HEK293T (cell line): ENCODE measurements around the gene RPUSD2.
"Not testable (repeated sequence)": the region's sequence is repeated elsewhere in the genome, so short reads cannot be mapped to it uniquely, and the experiment has no call there.

Experiments
- CTCF ChIA-PET: fragments of 350-600 bp; formaldehyde crosslinking; extraction: SDS; loops from one replicate; lab custom pipeline; 2021; ENCODE audit warnings: antibody characterized with exemption, inconsistent platforms; lab: Yijun Ruan, JAX
- POLR2A ChIA-PET: fragments of 350-600 bp; formaldehyde crosslinking; extraction: SDS; loops from one replicate; lab custom pipeline; 2020; ENCODE audit warnings: antibody characterized with exemption, inconsistent platforms; lab: Yijun Ruan, JAX
- DNase-seq: peaks from one replicate; pipeline ENCODE4 v3.0.0; 2012; ENCODE audit warnings: mixed read lengths; ENCODE audit errors: extremely low spot score
- ARNT ChIP-seq: fragments of 450-650 bp; IDR thresholded peaks from 2 replicates; pipeline ENCODE4 v1.6.1; 2017; ENCODE audit warnings: mild to moderate bottlenecking
- BHLHE40 ChIP-seq: fragments of 450-650 bp; IDR thresholded peaks from 2 replicates; pipeline ENCODE4 v1.6.1; 2016; ENCODE audit warnings: mild to moderate bottlenecking, moderate library complexity, borderline replicate concordance
- CTBP1 ChIP-seq: fragments of 450-650 bp; IDR thresholded peaks from 2 replicates; pipeline ENCODE4 v1.6.1; 2016; ENCODE audit warnings: borderline replicate concordance
- ELF4 ChIP-seq: fragments of 450-650 bp; IDR thresholded peaks from 2 replicates; pipeline ENCODE4 v1.6.1; 2017; ENCODE audit warnings: antibody characterized with exemption
- FOXA1 ChIP-seq: fragments of 450-650 bp; IDR thresholded peaks from 2 replicates; pipeline ENCODE4 v1.6.1; 2016; ENCODE audit warnings: mild to moderate bottlenecking
- FOXK2 ChIP-seq: fragments of 450-650 bp; IDR thresholded peaks from 2 replicates; pipeline ENCODE4 v1.6.1; 2016; ENCODE audit warnings: mild to moderate bottlenecking
- FOXM1 ChIP-seq: fragments of 450-650 bp; IDR thresholded peaks from 2 replicates; pipeline ENCODE4 v1.6.1; 2017; ENCODE audit warnings: mild to moderate bottlenecking, borderline replicate concordance
- HDGF ChIP-seq: fragments of 450-650 bp; IDR thresholded peaks from 2 replicates; pipeline ENCODE4 v1.6.1; 2017; ENCODE audit warnings: antibody characterized with exemption, borderline replicate concordance
- L3MBTL2 ChIP-seq: fragments of 450-650 bp; conservative IDR thresholded peaks from 2 replicates; pipeline ENCODE4 v1.6.1; 2016; ENCODE audit warnings: mild to moderate bottlenecking
- LEF1 ChIP-seq: fragments of 450-650 bp; IDR thresholded peaks from 2 replicates; pipeline ENCODE4 v1.6.1; 2017; ENCODE audit warnings: mild to moderate bottlenecking, borderline replicate concordance
- NFRKB ChIP-seq: fragments of 450-650 bp; IDR thresholded peaks from 2 replicates; pipeline ENCODE4 v1.6.1; 2016; ENCODE audit warnings: mild to moderate bottlenecking, moderate library complexity
- PKNOX1 ChIP-seq: fragments of 450-650 bp; IDR thresholded peaks from 2 replicates; pipeline ENCODE4 v1.6.1; 2016
- SP1 ChIP-seq: fragments of 450-650 bp; IDR thresholded peaks from 2 replicates; pipeline ENCODE4 v1.6.1; 2017
- SUZ12 ChIP-seq: fragments of 450-650 bp; IDR thresholded peaks from 2 replicates; pipeline ENCODE4 v1.6.1; 2016; ENCODE audit warnings: mild to moderate bottlenecking
- TARDBP ChIP-seq: fragments of 450-650 bp; IDR thresholded peaks from 2 replicates; pipeline ENCODE4 v1.6.1; 2016
- ZNF384 ChIP-seq: fragments of 450-650 bp; IDR thresholded peaks from 2 replicates; pipeline ENCODE4 v1.6.1; 2016

Gene RPUSD2

GRCh38 chr15:40567111-40567510 is 2.0 kb upstream of the RPUSD2 start:
- CTCF ChIA-PET, result no interaction called here
- POLR2A ChIA-PET, result no interaction called here
- TF ChIP-seq BHLHE40 (no peak), FOXK2 (no peak), LEF1 (no peak), ZNF384 (no peak), L3MBTL2 (no peak), ARNT (no peak), TARDBP (no peak), HDGF (no peak), SP1 (no peak), ELF4 (no peak), SUZ12 (no peak), FOXM1 (no peak), PKNOX1 (no peak), NFRKB (no peak), CTBP1 (no peak), FOXA1 (no peak)
- no peak for DNase-seq

- no peak for DNase-seq
- ChIA-PET POLR2A (no interaction called here), CTCF (no interaction called here)
- no peak for TF ChIP-seq NFRKB
- no peak for TF ChIP-seq TARDBP
- TF ChIP-seq SUZ12, result no peak
- TF ChIP-seq PKNOX1, result no peak
- TF ChIP-seq SP1, result no peak
- TF ChIP-seq FOXA1, result no peak
- TF ChIP-seq ZNF384, result no peak
- no peak for TF ChIP-seq HDGF
- no peak for TF ChIP-seq CTBP1
- no peak for TF ChIP-seq L3MBTL2
- TF ChIP-seq FOXM1, result no peak
- no peak for TF ChIP-seq BHLHE40
- no peak for TF ChIP-seq LEF1
- TF ChIP-seq ARNT, result no peak
- TF ChIP-seq ELF4, result no peak
- TF ChIP-seq FOXK2, result no peak
Observed at GRCh38 chr15:40575113-40575512, 6.0 kb downstream of the RPUSD2 start.

GRCh38 chr15:40576914-40577313 is 7.8 kb downstream of the RPUSD2 start:
- DNase-seq, POLR2A ChIA-PET, CTCF ChIA-PET: not testable (repeated sequence)

- ChIA-PET POLR2A (no interaction called here), CTCF (no interaction called here)
- no peak for DNase-seq
Observed at GRCh38 chr15:40578892-40579291, 9.8 kb downstream of the RPUSD2 start.

GRCh38 chr15:40581796-40582195 is 12.7 kb downstream of the RPUSD2 start:
- POLR2A ChIA-PET, CTCF ChIA-PET: not testable (repeated sequence)

More at GRCh38 chr15:40578892-40579291, 9.8 kb downstream of the RPUSD2 start:
- TF ChIP-seq SUZ12 (no peak), LEF1 (no peak), PKNOX1 (no peak), CTBP1 (no peak), L3MBTL2 (no peak), TARDBP (no peak)

GRCh38 chr15:40582726-40583246 is 13.7 kb downstream of the RPUSD2 start:
- TF ChIP-seq TARDBP (no peak), PKNOX1 (no peak), HDGF (no peak), FOXA1 (no peak), L3MBTL2 (no peak), SP1 (no peak), ELF4 (no peak)
- POLR2A ChIA-PET, result no interaction called here
- CTCF ChIA-PET, result no interaction called here
- DNase-seq, result no peak

More at GRCh38 chr15:40581796-40582195, 12.7 kb downstream of the RPUSD2 start:
- DNase-seq, result not testable (repeated sequence)

GRCh38 chr15:40584191-40584590 is 15.1 kb downstream of the RPUSD2 start:
- ChIA-PET POLR2A (interaction anchor here (1.1 to 3.6 kb wide), 2 partner anchors 15 to 19 kb away, joined by 3 to 14 read pairs; partner anchors contain the start of genes CCDC32 and RPUSD2), CTCF (no interaction called here)

More at GRCh38 chr15:40584191-40584590, 15.1 kb downstream of the RPUSD2 start:
- TF ChIP-seq ZNF384 (no peak), FOXM1 (no peak), HDGF (no peak), ARNT (no peak)
- DNase-seq, result no peak
